Upper lobe of left lung (tissue), 6 donors: Measurements from ENCODE around the gene MMP3. TPM values are rescaled to one million over a fixed set of nuclear protein-coding genes. Genes with fewer than 3 reads are reported as not detected.
A peak's percentile ranks its signal among the peaks of the same experiment; 100 is the strongest.
"Not testable (repeated sequence)": the region's sequence is repeated elsewhere in the genome, so short reads cannot be mapped to it uniquely, and the experiment has no call there.

Experiments
- ATAC-seq, 2 donors: fragments of 200-7000 bp; cut with Tn5 transposase; one replicate each; pipeline ENCODE4 v1.9.1; 2022; ENCODE audit warnings: mild to moderate bottlenecking in 2 of 2, moderate library complexity in 2 of 2; ENCODE audit not compliant: low FRiP score in 2 of 2
- DNase-seq, 2 donors: peaks; one replicate each; pipeline ENCODE4 v3.0.0-alpha.2; 2019 to 2020
- H3K27ac ChIP-seq, 4 donors: fragments of 200-600 bp; sonication (generic); one replicate each; pipeline ENCODE4 v1.5.1; 2016 to 2019
- H3K27me3 ChIP-seq, 4 donors: fragments of 200-600 bp; sonication (generic); one replicate each; pipeline ENCODE4 v1.5.1; 2017 to 2019
- H3K36me3 ChIP-seq, 4 donors: fragments of 200-600 bp; sonication (generic); one replicate each; pipeline ENCODE4 v1.5.1; 2016 to 2019
- H3K4me1 ChIP-seq, 4 donors: fragments of 200-600 bp; sonication (generic); one replicate each; pipeline ENCODE4 v1.5.1; 2018 to 2019
- H3K4me3 ChIP-seq, 4 donors: fragments of 200-600 bp; sonication (generic); one replicate each; pipeline ENCODE4 v1.5.1; 2017 to 2019; ENCODE audit warnings: mild to moderate bottlenecking in 2 of 4, moderate library complexity in 1 of 4
- H3K9me3 ChIP-seq, 4 donors: fragments of 200-600 bp; sonication (generic); one replicate each; pipeline ENCODE4 v1.5.1; 2018 to 2019
- EP300 ChIP-seq, 4 donors: sonication (generic); formaldehyde crosslinking; IDR thresholded peaks; one replicate each; pipeline ENCODE4 v1.5.1; 2017; ENCODE audit warnings: antibody characterized with exemption in 4 of 4, control low read depth in 2 of 4
- POLR2A ChIP-seq, 4 donors: fragments of 450-650 bp; IDR thresholded peaks; one replicate each; pipeline ENCODE4 v1.5.1; 2016 to 2017; ENCODE audit warnings: antibody characterized with exemption in 4 of 4, mild to moderate bottlenecking in 2 of 4
- POLR2AphosphoS5 ChIP-seq, 2 donors: sonication (generic); formaldehyde crosslinking; IDR thresholded peaks; one replicate each; pipeline ENCODE4 v1.5.1; 2017; ENCODE audit warnings: antibody characterized with exemption in 2 of 2
- WGBS, 2 donors: methylation state at CpG; one replicate each; pipeline ENCODE4 v1.1.5; 2017 to 2018; 5-methylcytosine and 5-hydroxymethylcytosine counted together
- total RNA-seq, 6 donors: library from RNA; depleted of rRNA in 4 of 6; stranded (reverse); fragments of >200 nt in 4 of 6; gene quantifications; one replicate each; pipeline versions ENCODE4 v1.1.0 to v1.2.1, GENCODE V29; 2016 to 2021
- TF ChIP-seq, protein P1 (sequence below), 6 experiments: fragments of 450-650 bp in 4 of 6; fragments of 200-600 bp in 2 of 6; sonication (generic) in 2 of 6; IDR thresholded peaks; one replicate each; pipeline ENCODE4 v1.5.1; 2016 to 2019; ENCODE audit warnings: antibody characterized with exemption in 6 of 6
- donor health status: DM: no; HTN: no; CAD: no; lungs with moderate emphysema.
- donor health status: DM: no; HTN: yes; CAD: no; lungs with severe emphysema.

Gene MMP3
- total RNA-seq, 6 donors from 2014 or later = 0.47 to 1.8 TPM; not detected in 4

DNA sequence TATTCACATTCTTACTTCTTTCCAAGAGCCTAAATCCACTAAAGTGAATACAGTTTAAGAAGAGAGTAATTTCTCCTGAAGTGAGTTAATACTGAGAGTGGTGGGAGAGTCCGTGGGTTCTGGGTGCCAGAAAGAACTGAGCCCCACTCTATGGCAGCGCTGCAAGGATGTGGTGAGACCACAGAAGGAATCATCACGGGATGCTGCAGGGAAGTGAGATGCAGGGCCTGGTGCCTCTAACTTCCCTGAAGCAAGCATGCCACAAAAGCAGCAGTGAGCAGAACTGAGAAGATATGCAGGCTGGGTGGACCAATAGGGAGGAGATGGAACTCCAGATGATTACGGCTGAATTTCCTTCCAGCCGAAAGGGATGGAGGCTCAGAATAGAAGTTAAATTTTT is 36.4 kb upstream of the MMP3 start:
- Histone ChIP-seq H3K36me3 (no peaks in the 10 kb centered on the region), H3K27me3 (no peaks in the 10 kb centered on the region), H3K27ac (no peak overlapping the region), H3K9me3 (no peaks in the 10 kb centered on the region), H3K4me1 (no peaks in the 10 kb centered on the region), H3K4me3 (no peak overlapping the region)
- TF ChIP-seq, protein P1, sequence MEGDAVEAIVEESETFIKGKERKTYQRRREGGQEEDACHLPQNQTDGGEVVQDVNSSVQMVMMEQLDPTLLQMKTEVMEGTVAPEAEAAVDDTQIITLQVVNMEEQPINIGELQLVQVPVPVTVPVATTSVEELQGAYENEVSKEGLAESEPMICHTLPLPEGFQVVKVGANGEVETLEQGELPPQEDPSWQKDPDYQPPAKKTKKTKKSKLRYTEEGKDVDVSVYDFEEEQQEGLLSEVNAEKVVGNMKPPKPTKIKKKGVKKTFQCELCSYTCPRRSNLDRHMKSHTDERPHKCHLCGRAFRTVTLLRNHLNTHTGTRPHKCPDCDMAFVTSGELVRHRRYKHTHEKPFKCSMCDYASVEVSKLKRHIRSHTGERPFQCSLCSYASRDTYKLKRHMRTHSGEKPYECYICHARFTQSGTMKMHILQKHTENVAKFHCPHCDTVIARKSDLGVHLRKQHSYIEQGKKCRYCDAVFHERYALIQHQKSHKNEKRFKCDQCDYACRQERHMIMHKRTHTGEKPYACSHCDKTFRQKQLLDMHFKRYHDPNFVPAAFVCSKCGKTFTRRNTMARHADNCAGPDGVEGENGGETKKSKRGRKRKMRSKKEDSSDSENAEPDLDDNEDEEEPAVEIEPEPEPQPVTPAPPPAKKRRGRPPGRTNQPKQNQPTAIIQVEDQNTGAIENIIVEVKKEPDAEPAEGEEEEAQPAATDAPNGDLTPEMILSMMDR (IDR thresholded peaks at IDR 0.05) = no peak
- TF ChIP-seq POLR2AphosphoS5 (IDR thresholded peaks at IDR 0.05) = no peak
- ATAC-seq (no peak), DNase-seq (peak in 1 of 2 donors; percentile 21)
- 72 to 75% methylated on average over 5 of the region's 5 CpGs for WGBS, 2 donors

DNA sequence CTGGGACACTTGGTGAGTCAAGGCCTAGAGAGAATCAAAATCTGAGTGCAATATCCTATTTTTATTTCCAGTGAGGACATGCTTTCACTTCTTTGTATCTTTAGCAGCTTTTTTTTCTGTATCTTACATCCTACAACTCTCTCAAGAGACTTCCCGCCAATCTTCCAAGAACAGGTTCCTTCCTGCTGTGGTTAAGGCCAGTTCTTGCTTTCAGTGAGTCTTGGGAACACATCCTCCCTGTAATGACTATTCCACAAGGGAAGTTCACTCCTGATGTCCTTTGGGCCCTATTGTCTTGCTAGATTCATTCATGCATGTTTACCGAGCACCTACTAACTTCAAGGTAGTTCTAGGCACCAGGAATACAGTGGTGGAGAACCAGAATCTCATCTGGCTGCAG is 35.2 kb upstream of the MMP3 start:
- ATAC-seq (no peak), DNase-seq (no peak)
- Histone ChIP-seq H3K9me3 (no peaks in the 10 kb centered on the region), H3K27me3 (no peaks in the 10 kb centered on the region), H3K27ac (no peak overlapping the region), H3K4me3 (no peak overlapping the region), H3K36me3 (no peaks in the 10 kb centered on the region), H3K4me1 (no peaks in the 10 kb centered on the region)
- WGBS, 2 donors = 85 to 98% methylated on average over 2 of the region's 2 CpGs
- no peak for TF ChIP-seq EP300 (IDR thresholded peaks at IDR 0.05)
- no peak for TF ChIP-seq POLR2A (IDR thresholded peaks at IDR 0.05)
- TF ChIP-seq POLR2AphosphoS5 (IDR thresholded peaks at IDR 0.05) = no peak
- TF ChIP-seq, protein P1 (IDR thresholded peaks at IDR 0.05) = no peak

DNA sequence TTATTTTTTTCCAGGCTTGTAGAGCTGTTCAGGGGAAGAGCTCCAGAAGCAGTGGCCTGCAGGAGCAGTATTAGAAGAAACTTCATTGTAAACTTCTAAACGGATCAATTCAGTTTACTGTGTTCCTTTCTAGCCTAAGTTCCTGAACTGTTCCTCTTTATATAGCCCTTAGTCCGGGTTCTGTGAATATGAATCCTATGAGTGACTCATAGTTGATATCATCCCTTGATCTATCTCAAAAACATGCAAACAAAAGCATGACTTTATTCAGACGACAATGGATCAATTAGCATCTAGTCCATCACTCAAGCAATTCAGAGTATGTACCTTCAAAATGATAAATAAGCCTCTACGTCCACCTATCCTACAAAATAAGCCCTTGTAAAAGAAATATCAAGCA is 31.4 kb upstream of the MMP3 start, which contains the start of gene MMP12:
Gene MMP12, minus strand, starts transcription at position 131 of the 400 bp plus-strand sequence. Its CDS starts 45 bp downstream, at position 86.
- H3K4me3 ChIP-seq = no peak within 1 kb of the TSS
- no peaks in the 10 kb centered on the region for H3K36me3 ChIP-seq
- H3K4me1 ChIP-seq = no peaks in the 10 kb centered on the region
- no peak within 1 kb of the TSS for H3K27ac ChIP-seq
- no peaks in the 10 kb centered on the region for H3K27me3 ChIP-seq
- ATAC-seq = no peak
- 69 to 72% methylated on average over 4 of the region's 4 CpGs for WGBS, 2 donors
- H3K9me3 ChIP-seq = no peaks in the 10 kb centered on the region
- no peak for DNase-seq
- TF ChIP-seq, protein P1 (IDR thresholded peaks at IDR 0.05) = no peak
- no peak for TF ChIP-seq EP300 (IDR thresholded peaks at IDR 0.05)
- no peak for TF ChIP-seq POLR2AphosphoS5 (IDR thresholded peaks at IDR 0.05)
- TF ChIP-seq POLR2A (IDR thresholded peaks at IDR 0.05) = no peak

DNA sequence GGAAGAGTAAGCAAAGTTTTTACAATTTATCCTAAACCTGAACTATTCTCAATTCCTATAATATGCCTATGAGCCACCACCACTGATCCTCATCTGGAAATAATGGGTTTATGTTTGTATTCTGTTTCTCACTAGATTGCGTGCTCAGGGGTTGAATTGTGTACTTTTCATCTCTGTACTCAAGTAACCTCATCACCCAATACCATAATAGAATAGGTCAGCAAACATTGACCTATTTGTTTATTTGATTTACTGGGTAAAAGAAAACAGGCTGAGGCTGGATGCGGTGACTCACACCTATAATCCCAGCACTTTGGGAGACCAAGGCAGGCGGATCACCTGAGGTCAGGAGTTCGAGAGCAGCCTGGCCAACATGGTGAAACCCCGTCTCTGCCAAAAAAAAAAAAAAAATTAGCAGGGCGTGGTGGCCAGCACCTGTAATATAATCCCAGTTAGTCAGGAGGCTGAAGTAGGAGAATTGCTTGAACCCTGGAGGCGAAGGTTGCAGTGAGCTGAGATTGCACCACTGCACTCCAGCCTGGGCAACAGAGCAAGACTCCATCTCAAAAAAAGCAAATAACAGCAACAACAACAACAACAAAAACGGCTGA is 26.1 kb upstream of the MMP3 start:
- not testable (repeated sequence) for H3K27me3 ChIP-seq, H3K27ac ChIP-seq, ATAC-seq, H3K9me3 ChIP-seq, H3K4me1 ChIP-seq, H3K36me3 ChIP-seq, H3K4me3 ChIP-seq, DNase-seq
- WGBS, 2 donors = 74 to 79% methylated on average over 8 of the region's 8 CpGs

DNA sequence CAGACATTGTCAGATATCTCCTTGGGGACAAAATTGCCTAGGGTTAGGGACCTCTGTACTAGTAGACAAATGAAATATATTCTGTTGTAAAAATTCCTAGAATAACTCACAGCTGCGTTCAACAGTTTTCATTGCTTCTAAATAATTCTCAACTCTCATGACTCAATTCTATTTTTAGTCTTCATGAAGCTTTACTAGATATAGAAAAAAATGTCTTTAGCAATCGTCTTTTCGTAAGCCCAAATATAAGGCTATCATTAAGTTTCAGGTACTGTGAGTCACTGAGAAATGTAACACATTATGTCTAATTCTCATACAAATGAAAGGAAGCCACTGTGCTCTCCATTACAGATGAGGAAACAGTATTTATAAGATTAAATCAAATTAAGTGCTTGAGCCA is 24.9 kb upstream of the MMP3 start:
- ATAC-seq = no peak
- H3K9me3 ChIP-seq = no peaks in the 10 kb centered on the region
- H3K4me3 ChIP-seq = no peak overlapping the region
- TF ChIP-seq POLR2A (IDR thresholded peaks at IDR 0.05) (no peak), POLR2AphosphoS5 (IDR thresholded peaks at IDR 0.05) (no peak), EP300 (IDR thresholded peaks at IDR 0.05) (no peak)
- TF ChIP-seq, protein P1 (IDR thresholded peaks at IDR 0.05) = no peak
- no peaks in the 10 kb centered on the region for H3K27me3 ChIP-seq
- peaks cover 0 to 6% (median 1%) of the 10 kb centered on the region in 4 donors for H3K4me1 ChIP-seq
- WGBS, 2 donors = 72 to 86% methylated on average over 3 of the region's 3 CpGs
- H3K27ac ChIP-seq = no peak overlapping the region
- no peak for DNase-seq
- H3K36me3 ChIP-seq = no peaks in the 10 kb centered on the region
